Spleen (tissue), 7 donors: ENCODE data around the gene ARSB.

Experiments
- POLR2A ChIP-seq, 3 donors: fragments of 450-650 bp; IDR thresholded peaks; one replicate each; pipeline ENCODE4 v1.5.1; 2017; ENCODE audit warnings: antibody characterized with exemption in 3 of 3, mild to moderate bottlenecking in 1 of 3
- POLR2AphosphoS5 ChIP-seq, 3 donors: sonication (generic); formaldehyde crosslinking; IDR thresholded peaks; one replicate each; pipeline ENCODE4 v1.5.1; 2017; ENCODE audit warnings: antibody characterized with exemption in 3 of 3
- TF ChIP-seq, protein P1 (sequence below), 11 experiments: fragments of 200-600 bp in 7 of 11; fragments of 450-650 bp in 4 of 11; sonication (generic) in 4 of 11; IDR thresholded peaks in 8 of 11; conservative IDR thresholded peaks in 3 of 11; 1 replicate in 7 of 11; 2 replicates in 4 of 11; pipeline versions ENCODE4 v1.4.0 to v1.8.0; 2016 to 2021; ENCODE audit warnings: antibody characterized with exemption in 11 of 11, inconsistent platforms in 4 of 11, mild to moderate bottlenecking in 1 of 11
- donor health status: DM: no; HTN: no; CAD: no; lungs with moderate emphysema.
- donor health status: DM: no; HTN: no; CAD: no.
- donor health status: DM: no; HTN: no; CAD: no.

GRCh38 chr5:78912811-78913210, 72.3 kb downstream of the ARSB start:
- TF ChIP-seq POLR2AphosphoS5 (IDR thresholded peaks at IDR 0.05) (no peak), POLR2A (IDR thresholded peaks at IDR 0.05) (no peak)
- TF ChIP-seq, protein P1, sequence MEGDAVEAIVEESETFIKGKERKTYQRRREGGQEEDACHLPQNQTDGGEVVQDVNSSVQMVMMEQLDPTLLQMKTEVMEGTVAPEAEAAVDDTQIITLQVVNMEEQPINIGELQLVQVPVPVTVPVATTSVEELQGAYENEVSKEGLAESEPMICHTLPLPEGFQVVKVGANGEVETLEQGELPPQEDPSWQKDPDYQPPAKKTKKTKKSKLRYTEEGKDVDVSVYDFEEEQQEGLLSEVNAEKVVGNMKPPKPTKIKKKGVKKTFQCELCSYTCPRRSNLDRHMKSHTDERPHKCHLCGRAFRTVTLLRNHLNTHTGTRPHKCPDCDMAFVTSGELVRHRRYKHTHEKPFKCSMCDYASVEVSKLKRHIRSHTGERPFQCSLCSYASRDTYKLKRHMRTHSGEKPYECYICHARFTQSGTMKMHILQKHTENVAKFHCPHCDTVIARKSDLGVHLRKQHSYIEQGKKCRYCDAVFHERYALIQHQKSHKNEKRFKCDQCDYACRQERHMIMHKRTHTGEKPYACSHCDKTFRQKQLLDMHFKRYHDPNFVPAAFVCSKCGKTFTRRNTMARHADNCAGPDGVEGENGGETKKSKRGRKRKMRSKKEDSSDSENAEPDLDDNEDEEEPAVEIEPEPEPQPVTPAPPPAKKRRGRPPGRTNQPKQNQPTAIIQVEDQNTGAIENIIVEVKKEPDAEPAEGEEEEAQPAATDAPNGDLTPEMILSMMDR (IDR thresholded peaks at IDR 0.05 in 8 of 11, conservative IDR thresholded peaks at IDR 0.05 in 3 of 11) = no peak
